BLaER1 treated with 17β-estradiol and CSF1 and Interleukin-3, amounts not matched to agents 10 nM and 100 nM (cell line): Measurements from ENCODE around the gene MADCAM1.

Source experiments
- H3K27ac ChIP-seq, 11 experiments: shearing (Covaris generic); formaldehyde crosslinking; 2 replicates each; pipeline ENCODE4 v1.8.1; 2022
- H3K27me3 ChIP-seq, 11 experiments: shearing (Covaris generic); formaldehyde crosslinking; 2 replicates each; pipeline ENCODE4 v1.8.1; 2022
- H3K36me3 ChIP-seq, 11 experiments: shearing (Covaris generic); formaldehyde crosslinking; 2 replicates each; pipeline ENCODE4 v1.8.1; 2022
- H3K4me1 ChIP-seq, 10 experiments: shearing (Covaris generic); formaldehyde crosslinking; 2 replicates each; pipeline ENCODE4 v1.8.1; 2022
- H3K4me2 ChIP-seq, 11 experiments: shearing (Covaris generic); formaldehyde crosslinking; 2 replicates each; pipeline ENCODE4 v1.8.1; 2022
- H3K4me3 ChIP-seq, 10 experiments: shearing (Covaris generic); formaldehyde crosslinking; 2 replicates each; pipeline ENCODE4 v1.8.1; 2022
- H3K9ac ChIP-seq, 11 experiments: shearing (Covaris generic); formaldehyde crosslinking; 2 replicates each; pipeline ENCODE4 v1.8.1; 2022
- H3K9me3 ChIP-seq, 11 experiments: shearing (Covaris generic); formaldehyde crosslinking; replicated peaks in 1 of 11; 2 replicates each; pipeline ENCODE4 v1.8.1; 2022
- H4K20me1 ChIP-seq, 11 experiments: shearing (Covaris generic); formaldehyde crosslinking; 2 replicates each; pipeline ENCODE4 v1.8.1; 2022
- Cebpa-rat ChIP-seq, 11 experiments: shearing (Covaris generic); IDR thresholded peaks; 2 replicates each; pipeline ENCODE4 v1.8.1; 2022

MADCAM1 gene

DNA sequence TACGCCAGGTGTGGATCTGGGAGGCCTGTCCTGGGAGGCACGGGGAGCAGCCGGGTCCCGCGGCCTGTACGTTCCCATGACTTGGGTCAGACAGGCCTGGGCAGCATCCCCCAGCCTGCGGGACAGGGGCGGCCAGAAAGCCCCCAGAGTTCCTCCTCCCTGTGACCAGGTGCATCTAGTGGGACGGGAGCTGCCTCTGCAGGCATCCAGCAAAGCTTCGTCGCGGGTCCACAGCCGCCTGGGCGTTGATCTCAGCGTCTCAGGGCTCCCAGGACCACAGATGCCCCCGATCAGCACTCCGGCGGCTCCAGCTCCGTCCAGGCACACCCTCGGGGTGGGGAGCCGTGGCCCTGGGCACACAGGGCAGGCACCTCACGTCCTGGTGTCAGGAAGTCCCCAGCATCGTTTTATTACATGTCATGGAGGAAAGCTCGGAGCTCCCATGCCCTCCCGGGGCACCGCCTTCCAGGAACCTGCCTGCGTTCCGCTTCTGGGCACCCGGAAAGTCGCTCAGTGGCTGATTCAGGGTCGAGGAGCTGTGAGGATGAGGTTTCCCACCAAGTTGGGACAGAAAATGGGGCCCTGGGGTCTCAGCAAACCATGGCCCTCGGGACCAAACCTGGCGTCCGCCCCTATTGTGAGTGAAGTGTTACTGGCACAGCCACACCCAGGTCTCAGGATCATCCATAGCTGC, 46.0 kb downstream of the MADCAM1 start:
- H3K4me1 ChIP-seq: peaks cover 0 to 36% (median 27%) of the 10 kb centered on the region in 10 experiments; a peak in 16 of 20 replicates
- H3K9me3 ChIP-seq: no peaks in the 10 kb centered on the region
- H3K4me3 ChIP-seq: no peak overlapping the region
- H4K20me1 ChIP-seq: peaks cover 26 to 58% (median 39%) of the 10 kb centered on the region in 11 experiments; a peak in 20 of 22 replicates
- H3K36me3 ChIP-seq: peaks cover 36 to 59% (median 51%) of the 10 kb centered on the region in 11 experiments
- TF ChIP-seq Cebpa-rat (IDR thresholded peaks at IDR 0.05): no peak
- no peak overlapping the region for H3K9ac ChIP-seq
- 0 out of 22 replicates have a peak overlapping the region, but pooled peaks of 1 of the 11 experiments have one; percentile 9 for H3K27ac ChIP-seq
- H3K4me2 ChIP-seq: 0 out of 22 replicates have a peak overlapping the region, but pooled peaks of 1 of the 11 experiments have one; percentile 0
- H3K27me3 ChIP-seq: no peaks in the 10 kb centered on the region

DNA sequence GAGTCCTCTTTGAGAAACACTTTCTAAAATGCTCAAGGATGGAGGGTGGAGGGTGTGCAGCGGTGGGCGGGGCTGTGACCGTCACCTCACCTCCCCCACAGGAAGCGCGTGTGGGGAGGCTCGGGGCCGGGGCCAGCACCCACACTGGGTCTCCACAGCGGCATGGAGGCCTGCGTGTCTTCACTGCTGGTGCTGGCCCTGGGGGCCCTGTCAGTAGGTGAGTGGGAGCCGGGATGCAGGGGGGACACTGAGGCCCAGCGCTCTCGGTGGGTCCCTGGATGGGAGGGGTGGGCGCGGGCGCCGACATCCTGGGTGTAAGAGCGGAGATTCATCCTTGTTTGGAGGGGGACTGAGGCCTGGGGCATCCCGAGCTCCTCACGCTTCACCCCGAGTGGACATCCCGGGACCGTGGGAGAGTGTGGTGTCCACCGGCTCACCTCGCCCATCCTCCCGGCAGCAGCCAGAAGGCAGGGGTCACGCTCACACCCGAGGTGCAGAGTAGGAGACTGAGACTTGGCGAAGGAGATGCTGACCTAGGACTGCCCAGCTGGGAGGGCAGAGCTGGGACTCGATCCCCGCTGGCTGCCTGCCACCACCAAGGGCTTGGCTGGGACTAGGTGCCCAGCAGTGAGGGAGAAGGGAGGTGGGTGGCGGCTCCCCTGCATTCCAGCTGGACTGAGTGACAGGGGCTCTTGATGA, 47.8 kb downstream of the MADCAM1 start, which contains the start of gene GZMM:
Gene GZMM, plus strand, starts transcription at position 144 of the 699 bp plus-strand sequence. Its CDS starts 19 bp downstream, at position 163.
- Histone ChIP-seq H3K4me2 (peak within 1 kb of the TSS in 1 of 11 experiments; percentile 2; a peak in 2 of 22 replicates), H3K27ac (no peak within 1 kb of the TSS), H3K9ac (no peak within 1 kb of the TSS), H3K4me3 (no peak within 1 kb of the TSS), H3K27me3 (no peaks in the 10 kb centered on the region), H4K20me1 (peaks cover 16 to 42% (median 24%) of the 10 kb centered on the region in 11 experiments; a peak in 20 of 22 replicates), H3K9me3 (no peaks in the 10 kb centered on the region), H3K36me3 (peaks cover 25 to 41% (median 35%) of the 10 kb centered on the region in 11 experiments), H3K4me1 (peaks cover 0 to 21% (median 13%) of the 10 kb centered on the region in 10 experiments; a peak in 15 of 20 replicates)
- no peak for TF ChIP-seq Cebpa-rat (IDR thresholded peaks at IDR 0.05)

- Histone ChIP-seq H3K4me1 (peaks cover 0 to 20% (median 10%) of the 10 kb centered on the region in 10 experiments; a peak in 13 of 20 replicates), H3K4me2 (no peak overlapping the region), H3K27me3 (no peaks in the 10 kb centered on the region), H3K4me3 (no peak overlapping the region), H4K20me1 (peaks cover under 1 to 18% (median 8%) of the 10 kb centered on the region in 11 experiments; a peak in 16 of 22 replicates), H3K9ac (no peak overlapping the region), H3K27ac (no peak overlapping the region), H3K36me3 (peaks cover 4 to 19% (median 13%) of the 10 kb centered on the region in 11 experiments), H3K9me3 (no peaks in the 10 kb centered on the region)
- no peak for TF ChIP-seq Cebpa-rat (IDR thresholded peaks at IDR 0.05)
Observed at GRCh38 chr19:547117-547516, 50.8 kb downstream of the MADCAM1 start.

- H3K4me1 ChIP-seq: peaks cover 0 to 19% (median 9%) of the 10 kb centered on the region in 10 experiments; a peak in 11 of 20 replicates
- no peak for TF ChIP-seq Cebpa-rat (IDR thresholded peaks at IDR 0.05)
- H3K9ac ChIP-seq: no peak overlapping the region
- H3K9me3 ChIP-seq: no peaks in the 10 kb centered on the region
- no peak overlapping the region for H3K4me3 ChIP-seq
- no peak overlapping the region for H3K27ac ChIP-seq
- H3K36me3 ChIP-seq: peaks cover 0 to 9% (median 4%) of the 10 kb centered on the region in 11 experiments; a peak in 8 of 22 replicates
- no peaks in the 10 kb centered on the region for H3K27me3 ChIP-seq
- peaks cover 0 to 12% (median 2%) of the 10 kb centered on the region in 11 experiments; a peak in 8 of 22 replicates for H4K20me1 ChIP-seq
- no peak overlapping the region for H3K4me2 ChIP-seq
Observed at GRCh38 chr19:547836-548720, 51.8 kb downstream of the MADCAM1 start.

DNA sequence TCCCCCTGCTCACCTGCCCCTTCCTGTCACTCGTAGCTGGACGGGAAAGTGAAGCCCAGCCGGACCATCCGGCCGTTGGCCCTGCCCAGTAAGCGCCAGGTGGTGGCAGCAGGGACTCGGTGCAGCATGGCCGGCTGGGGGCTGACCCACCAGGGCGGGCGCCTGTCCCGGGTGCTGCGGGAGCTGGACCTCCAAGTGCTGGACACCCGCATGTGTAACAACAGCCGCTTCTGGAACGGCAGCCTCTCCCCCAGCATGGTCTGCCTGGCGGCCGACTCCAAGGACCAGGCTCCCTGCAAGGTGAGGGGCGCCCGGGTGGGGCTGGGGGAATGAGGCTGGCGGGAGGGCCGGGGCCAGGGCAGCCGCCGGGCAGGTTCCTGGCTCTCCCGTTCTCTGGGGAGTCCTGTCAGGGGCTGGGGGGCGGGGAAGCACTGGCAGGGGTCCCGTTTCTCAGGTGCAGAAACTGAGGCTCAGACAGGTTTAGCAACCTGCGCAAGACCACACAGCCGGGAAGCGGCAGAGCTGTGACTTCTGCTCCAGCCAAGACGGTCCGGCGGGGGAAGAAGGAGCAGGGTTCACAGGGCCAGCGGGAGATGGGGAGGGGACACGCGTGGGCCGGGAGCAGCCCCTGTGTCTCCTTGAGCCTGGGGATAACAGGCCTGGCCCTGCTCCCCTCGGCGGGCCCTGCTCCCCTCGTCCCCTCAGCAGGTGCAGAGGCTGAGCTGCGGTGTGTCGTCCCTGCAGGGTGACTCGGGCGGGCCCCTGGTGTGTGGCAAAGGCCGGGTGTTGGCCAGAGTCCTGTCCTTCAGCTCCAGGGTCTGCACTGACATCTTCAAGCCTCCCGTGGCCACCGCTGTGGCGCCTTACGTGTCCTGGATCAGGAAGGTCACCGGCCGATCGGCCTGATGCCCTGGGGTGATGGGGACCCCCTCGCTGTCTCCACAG, 52.9 kb downstream of the MADCAM1 start:
- H3K4me2 ChIP-seq: no peak overlapping the region
- no peak overlapping the region for H3K9ac ChIP-seq
- no peak overlapping the region for H3K4me3 ChIP-seq
- H3K36me3 ChIP-seq: no peaks in the 10 kb centered on the region
- H4K20me1 ChIP-seq: peaks cover 0 to 4% (median 0%) of the 10 kb centered on the region in 11 experiments; a peak in 6 of 22 replicates
- no peaks in the 10 kb centered on the region for H3K27me3 ChIP-seq
- H3K27ac ChIP-seq: no peak overlapping the region
- H3K9me3 ChIP-seq: no peaks in the 10 kb centered on the region
- H3K4me1 ChIP-seq: peaks cover 0 to 8% (median under 1%) of the 10 kb centered on the region in 10 experiments; a peak in 7 of 20 replicates
- TF ChIP-seq Cebpa-rat (IDR thresholded peaks at IDR 0.05): no peak

GRCh38 chr19:554817-555216, 58.5 kb downstream of the MADCAM1 start:
- no peaks in the 10 kb centered on the region for H3K9me3 ChIP-seq
- no peak overlapping the region for H3K9ac ChIP-seq
- H3K27ac ChIP-seq: no peak overlapping the region
- H3K4me3 ChIP-seq: no peak overlapping the region
- peaks cover 0 to 28% (median 18%) of the 10 kb centered on the region in 10 experiments; a peak in 14 of 20 replicates for H3K4me1 ChIP-seq
- no peaks in the 10 kb centered on the region for H4K20me1 ChIP-seq
- H3K27me3 ChIP-seq: no peaks in the 10 kb centered on the region
- H3K36me3 ChIP-seq: no peaks in the 10 kb centered on the region
- TF ChIP-seq Cebpa-rat (IDR thresholded peaks at IDR 0.05): no peak
- no peak overlapping the region for H3K4me2 ChIP-seq
